H1 (cell line): ENCODE results near the gene FGD5. TPM values are rescaled to one million over a fixed set of nuclear protein-coding genes. Genes with fewer than 3 reads are reported as not detected.

ENCODE experiments used
- ASH2L ChIP-seq: fragments of 200-600, 300-600 bp; sonication (generic); IDR thresholded peaks from one replicate; pipeline ENCODE4 v1.7.1; 2017; ENCODE audit warnings: low read length
- BRCA1 ChIP-seq: IDR thresholded peaks from 2 replicates; pipeline ENCODE4 v1.6.1; 2012; ENCODE audit warnings: low read depth, low read length, improper control_type of control experiment
- GTF2F1 ChIP-seq: IDR thresholded peaks from 2 replicates; pipeline ENCODE4 v1.6.1; 2012; ENCODE audit warnings: low read depth, low read length, improper control_type of control experiment, borderline replicate concordance
- PHF8 ChIP-seq: fragments of 200-600 bp; sonication (generic); conservative IDR thresholded peaks from 2 replicates; pipeline ENCODE4 v1.7.1; 2012; ENCODE audit warnings: low read depth, mild to moderate bottlenecking, inconsistent platforms, low read length, moderate library complexity
- TEAD4 ChIP-seq: IDR thresholded peaks from 2 replicates; pipeline ENCODE4 v1.6.1; 2012; ENCODE audit warnings: low read depth, low read length, inconsistent platforms, mixed read lengths
- polyA plus RNA-seq, 7 experiments: library from polyadenylated mRNA; depleted of rRNA in 3 of 7; stranded (reverse) in 5 of 7; unstranded in 2 of 7; fragments of >200 nt in 5 of 7; fragments of 200-250 nt in 2 of 7; gene quantifications; 1 replicate in 5 of 7; 2 replicates in 1 of 7; 4 replicates in 1 of 7; pipeline versions ENCODE4 v1.2.1 to v1.2.3, GENCODE V29; 2011 to 2013; ENCODE audit warnings: missing spikeins in 2 of 7, mixed read lengths in 2 of 7
- total RNA-seq: library from RNA; stranded (reverse); fragmentation: NEBNext Ultra II Directional; extraction: Animal tissue kit (Norgen Biotek cat#: 25700); gene quantifications from 2 replicates; pipeline ENCODE4 v1.2.1, GENCODE V29; 2021
- TF ChIP-seq, protein P1 (sequence below): fragments of 300-600 bp; sonication (generic); IDR thresholded peaks from 2 replicates; pipeline ENCODE4 v1.7.1; 2012; ENCODE audit warnings: low read length, moderate library complexity, mild to moderate bottlenecking, inconsistent platforms; ENCODE audit not compliant: insufficient replicate concordance
- TF ChIP-seq, protein P2 (sequence below), 3 experiments: IDR thresholded peaks; 1 replicate in 2 of 3; 2 replicates in 1 of 3; pipeline versions ENCODE4 v1.5.1 to v1.6.1; 2011; ENCODE audit warnings: low read length in 3 of 3, mild to moderate bottlenecking in 3 of 3, inconsistent platforms in 2 of 3, low read depth in 1 of 3, moderate library complexity in 1 of 3; ENCODE audit not compliant: insufficient read depth in 1 of 3; ENCODE audit errors: control extremely low read depth in 1 of 3

Gene FGD5
- total and polyA plus RNA-seq, 2 of the 8 experiments (the other 6 are each of a cell fraction or from before 2014, with no cell fraction given), result 4.7 to 14.3 TPM

DNA sequence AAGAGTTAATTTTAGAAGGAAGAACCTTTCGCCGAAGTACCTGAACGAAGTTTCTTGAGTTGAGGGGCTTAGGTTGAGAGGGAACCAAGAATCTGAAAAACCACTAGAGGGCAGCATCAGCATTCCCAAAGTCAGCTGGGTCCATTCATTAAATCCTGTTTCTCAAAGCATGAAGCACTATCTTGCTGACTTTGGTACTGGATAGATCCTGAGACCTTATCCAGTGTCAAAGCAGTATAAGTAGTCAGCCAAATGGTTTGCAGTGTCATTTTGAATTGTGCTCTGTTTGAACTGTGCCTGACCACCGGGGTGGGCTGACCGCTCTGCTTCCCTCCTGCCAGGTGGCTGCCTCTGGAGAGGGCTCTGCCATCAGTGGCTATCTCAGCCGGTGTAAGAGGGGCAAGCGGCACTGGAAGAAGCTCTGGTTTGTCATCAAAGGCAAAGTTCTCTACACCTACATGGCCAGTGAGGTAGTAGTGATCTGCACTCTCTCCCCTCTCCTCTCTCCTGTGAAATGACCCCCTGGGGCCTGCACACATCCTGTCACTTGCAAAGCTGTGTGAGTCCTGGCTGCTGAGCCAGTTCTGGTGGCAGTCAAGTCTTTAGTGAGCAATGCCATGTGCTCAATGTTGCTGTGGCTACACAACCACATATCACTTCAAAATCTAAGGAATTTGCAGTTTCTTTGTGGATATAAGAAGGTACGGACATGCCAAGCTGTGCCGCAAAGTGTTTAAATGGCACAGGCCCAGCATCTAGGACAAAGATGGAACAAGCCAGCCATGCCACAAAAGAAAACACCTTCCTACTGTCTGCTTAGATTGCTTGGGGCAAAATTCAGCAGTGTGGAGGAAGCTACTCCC, 107.2 kb downstream of the FGD5 start (continued):
- TF ChIP-seq, protein P1, sequence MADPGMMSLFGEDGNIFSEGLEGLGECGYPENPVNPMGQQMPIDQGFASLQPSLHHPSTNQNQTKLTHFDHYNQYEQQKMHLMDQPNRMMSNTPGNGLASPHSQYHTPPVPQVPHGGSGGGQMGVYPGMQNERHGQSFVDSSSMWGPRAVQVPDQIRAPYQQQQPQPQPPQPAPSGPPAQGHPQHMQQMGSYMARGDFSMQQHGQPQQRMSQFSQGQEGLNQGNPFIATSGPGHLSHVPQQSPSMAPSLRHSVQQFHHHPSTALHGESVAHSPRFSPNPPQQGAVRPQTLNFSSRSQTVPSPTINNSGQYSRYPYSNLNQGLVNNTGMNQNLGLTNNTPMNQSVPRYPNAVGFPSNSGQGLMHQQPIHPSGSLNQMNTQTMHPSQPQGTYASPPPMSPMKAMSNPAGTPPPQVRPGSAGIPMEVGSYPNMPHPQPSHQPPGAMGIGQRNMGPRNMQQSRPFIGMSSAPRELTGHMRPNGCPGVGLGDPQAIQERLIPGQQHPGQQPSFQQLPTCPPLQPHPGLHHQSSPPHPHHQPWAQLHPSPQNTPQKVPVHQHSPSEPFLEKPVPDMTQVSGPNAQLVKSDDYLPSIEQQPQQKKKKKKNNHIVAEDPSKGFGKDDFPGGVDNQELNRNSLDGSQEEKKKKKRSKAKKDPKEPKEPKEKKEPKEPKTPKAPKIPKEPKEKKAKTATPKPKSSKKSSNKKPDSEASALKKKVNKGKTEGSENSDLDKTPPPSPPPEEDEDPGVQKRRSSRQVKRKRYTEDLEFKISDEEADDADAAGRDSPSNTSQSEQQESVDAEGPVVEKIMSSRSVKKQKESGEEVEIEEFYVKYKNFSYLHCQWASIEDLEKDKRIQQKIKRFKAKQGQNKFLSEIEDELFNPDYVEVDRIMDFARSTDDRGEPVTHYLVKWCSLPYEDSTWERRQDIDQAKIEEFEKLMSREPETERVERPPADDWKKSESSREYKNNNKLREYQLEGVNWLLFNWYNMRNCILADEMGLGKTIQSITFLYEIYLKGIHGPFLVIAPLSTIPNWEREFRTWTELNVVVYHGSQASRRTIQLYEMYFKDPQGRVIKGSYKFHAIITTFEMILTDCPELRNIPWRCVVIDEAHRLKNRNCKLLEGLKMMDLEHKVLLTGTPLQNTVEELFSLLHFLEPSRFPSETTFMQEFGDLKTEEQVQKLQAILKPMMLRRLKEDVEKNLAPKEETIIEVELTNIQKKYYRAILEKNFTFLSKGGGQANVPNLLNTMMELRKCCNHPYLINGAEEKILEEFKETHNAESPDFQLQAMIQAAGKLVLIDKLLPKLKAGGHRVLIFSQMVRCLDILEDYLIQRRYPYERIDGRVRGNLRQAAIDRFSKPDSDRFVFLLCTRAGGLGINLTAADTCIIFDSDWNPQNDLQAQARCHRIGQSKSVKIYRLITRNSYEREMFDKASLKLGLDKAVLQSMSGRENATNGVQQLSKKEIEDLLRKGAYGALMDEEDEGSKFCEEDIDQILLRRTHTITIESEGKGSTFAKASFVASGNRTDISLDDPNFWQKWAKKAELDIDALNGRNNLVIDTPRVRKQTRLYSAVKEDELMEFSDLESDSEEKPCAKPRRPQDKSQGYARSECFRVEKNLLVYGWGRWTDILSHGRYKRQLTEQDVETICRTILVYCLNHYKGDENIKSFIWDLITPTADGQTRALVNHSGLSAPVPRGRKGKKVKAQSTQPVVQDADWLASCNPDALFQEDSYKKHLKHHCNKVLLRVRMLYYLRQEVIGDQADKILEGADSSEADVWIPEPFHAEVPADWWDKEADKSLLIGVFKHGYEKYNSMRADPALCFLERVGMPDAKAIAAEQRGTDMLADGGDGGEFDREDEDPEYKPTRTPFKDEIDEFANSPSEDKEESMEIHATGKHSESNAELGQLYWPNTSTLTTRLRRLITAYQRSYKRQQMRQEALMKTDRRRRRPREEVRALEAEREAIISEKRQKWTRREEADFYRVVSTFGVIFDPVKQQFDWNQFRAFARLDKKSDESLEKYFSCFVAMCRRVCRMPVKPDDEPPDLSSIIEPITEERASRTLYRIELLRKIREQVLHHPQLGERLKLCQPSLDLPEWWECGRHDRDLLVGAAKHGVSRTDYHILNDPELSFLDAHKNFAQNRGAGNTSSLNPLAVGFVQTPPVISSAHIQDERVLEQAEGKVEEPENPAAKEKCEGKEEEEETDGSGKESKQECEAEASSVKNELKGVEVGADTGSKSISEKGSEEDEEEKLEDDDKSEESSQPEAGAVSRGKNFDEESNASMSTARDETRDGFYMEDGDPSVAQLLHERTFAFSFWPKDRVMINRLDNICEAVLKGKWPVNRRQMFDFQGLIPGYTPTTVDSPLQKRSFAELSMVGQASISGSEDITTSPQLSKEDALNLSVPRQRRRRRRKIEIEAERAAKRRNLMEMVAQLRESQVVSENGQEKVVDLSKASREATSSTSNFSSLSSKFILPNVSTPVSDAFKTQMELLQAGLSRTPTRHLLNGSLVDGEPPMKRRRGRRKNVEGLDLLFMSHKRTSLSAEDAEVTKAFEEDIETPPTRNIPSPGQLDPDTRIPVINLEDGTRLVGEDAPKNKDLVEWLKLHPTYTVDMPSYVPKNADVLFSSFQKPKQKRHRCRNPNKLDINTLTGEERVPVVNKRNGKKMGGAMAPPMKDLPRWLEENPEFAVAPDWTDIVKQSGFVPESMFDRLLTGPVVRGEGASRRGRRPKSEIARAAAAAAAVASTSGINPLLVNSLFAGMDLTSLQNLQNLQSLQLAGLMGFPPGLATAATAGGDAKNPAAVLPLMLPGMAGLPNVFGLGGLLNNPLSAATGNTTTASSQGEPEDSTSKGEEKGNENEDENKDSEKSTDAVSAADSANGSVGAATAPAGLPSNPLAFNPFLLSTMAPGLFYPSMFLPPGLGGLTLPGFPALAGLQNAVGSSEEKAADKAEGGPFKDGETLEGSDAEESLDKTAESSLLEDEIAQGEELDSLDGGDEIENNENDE, result no peak
- TF ChIP-seq, protein P2, sequence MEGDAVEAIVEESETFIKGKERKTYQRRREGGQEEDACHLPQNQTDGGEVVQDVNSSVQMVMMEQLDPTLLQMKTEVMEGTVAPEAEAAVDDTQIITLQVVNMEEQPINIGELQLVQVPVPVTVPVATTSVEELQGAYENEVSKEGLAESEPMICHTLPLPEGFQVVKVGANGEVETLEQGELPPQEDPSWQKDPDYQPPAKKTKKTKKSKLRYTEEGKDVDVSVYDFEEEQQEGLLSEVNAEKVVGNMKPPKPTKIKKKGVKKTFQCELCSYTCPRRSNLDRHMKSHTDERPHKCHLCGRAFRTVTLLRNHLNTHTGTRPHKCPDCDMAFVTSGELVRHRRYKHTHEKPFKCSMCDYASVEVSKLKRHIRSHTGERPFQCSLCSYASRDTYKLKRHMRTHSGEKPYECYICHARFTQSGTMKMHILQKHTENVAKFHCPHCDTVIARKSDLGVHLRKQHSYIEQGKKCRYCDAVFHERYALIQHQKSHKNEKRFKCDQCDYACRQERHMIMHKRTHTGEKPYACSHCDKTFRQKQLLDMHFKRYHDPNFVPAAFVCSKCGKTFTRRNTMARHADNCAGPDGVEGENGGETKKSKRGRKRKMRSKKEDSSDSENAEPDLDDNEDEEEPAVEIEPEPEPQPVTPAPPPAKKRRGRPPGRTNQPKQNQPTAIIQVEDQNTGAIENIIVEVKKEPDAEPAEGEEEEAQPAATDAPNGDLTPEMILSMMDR (IDR thresholded peaks at IDR 0.05; ENCODE audit: control extremely low read depth in 1 of 3, insufficient read depth in 1 of 3, low read depth in 1 of 3, low read length in 3 of 3), result peak in 2 of 3 experiments; percentile 70 to 84; a peak in 3 of 4 replicates
- TF ChIP-seq TEAD4 (0 out of 2 replicates have a peak, but pooled peaks have one; percentile 51), ASH2L (no peak), GTF2F1 (no peak), PHF8 (no peak), BRCA1 (no peak)
